B cell (primary cell): Measurements from ENCODE around the gene CRELD2. TPM values are rescaled to one million over a fixed set of nuclear protein-coding genes. Genes with fewer than 3 reads are reported as not detected.

Experiments
- ATAC-seq: fragments of 200-7000 bp; cut with Tn5 transposase; one replicate; pipeline ENCODE4 v1.10.0; 2021; ENCODE audit warnings: low read depth, mild to moderate bottlenecking, moderate number of reproducible peaks, moderate library complexity
- CTCF ChIA-PET: fragments of 350-600 bp; sonication (Branson Sonifier 250); formaldehyde crosslinking; loops from one replicate; lab custom pipeline; 2021; ENCODE audit warnings: antibody characterized with exemption, inconsistent platforms; lab: Charles Lee
- POLR2A ChIA-PET: fragments of 350-600 bp; sonication (Branson Sonifier 250); formaldehyde crosslinking; loops from one replicate; lab custom pipeline; 2021; ENCODE audit warnings: antibody characterized with exemption; lab: Charles Lee
- DNase-seq: peaks from one replicate; pipeline ENCODE4 v3.0.0; 2013
- H2AFZ ChIP-seq: 2 replicates; pipeline ENCODE4 v1.6.1; 2012; ENCODE audit warnings: mild to moderate bottlenecking, low read depth, low read length; ENCODE audit not compliant: insufficient read depth, poor library complexity, severe bottlenecking
- H3K27ac ChIP-seq, 2 donors: 1 replicate in 1 of 2; 2 replicates in 1 of 2; pipeline ENCODE4 v1.5.1; 2012 to 2013; ENCODE audit warnings: low read length in 2 of 2, mild to moderate bottlenecking in 2 of 2, moderate library complexity in 1 of 2
- H3K27me3 ChIP-seq, 4 experiments: fragments of 200-600 bp in 1 of 4; sonication (generic) in 1 of 4; replicated peaks in 1 of 4; 1 replicate in 2 of 4; 2 replicates in 2 of 4; pipeline versions ENCODE4 v1.6.1 to v1.7.0; 2013 to 2016; ENCODE audit warnings: low read length in 3 of 4, mild to moderate bottlenecking in 2 of 4, mixed read lengths in 1 of 4, moderate library complexity in 1 of 4; ENCODE audit not compliant: insufficient read depth in 4 of 4, control insufficient read depth in 3 of 4; ENCODE audit errors: control extremely low read depth in 1 of 4
- H3K36me3 ChIP-seq, 2 experiments: replicated peaks in 1 of 2; 1 replicate in 1 of 2; 2 replicates in 1 of 2; pipeline versions ENCODE4 v1.6.1 to v1.7.1; 2013; ENCODE audit warnings: low read length in 1 of 2; ENCODE audit not compliant: insufficient read depth in 2 of 2, control insufficient read depth in 1 of 2; ENCODE audit errors: control extremely low read depth in 1 of 2, extremely low read depth in 1 of 2
- H3K4me1 ChIP-seq, 2 donors: fragments of 200-600 bp in 1 of 2; sonication (generic) in 1 of 2; 1 replicate in 1 of 2; 2 replicates in 1 of 2; pipeline versions ENCODE4 v1.5.1 to v1.6.1; 2013 to 2017; ENCODE audit warnings: low read length in 2 of 2; ENCODE audit not compliant: control insufficient read depth in 2 of 2, insufficient read depth in 2 of 2
- H3K4me2 ChIP-seq: replicated peaks from 2 replicates; pipeline ENCODE3; 2012; ENCODE audit warnings: mild to moderate bottlenecking, low read depth, low read length; ENCODE audit not compliant: poor library complexity, severe bottlenecking
- H3K4me3 ChIP-seq, 5 experiments: fragments of 200-600 bp in 1 of 5; sonication (generic) in 1 of 5; 1 replicate in 3 of 5; 2 replicates in 2 of 5; pipeline versions ENCODE4 v1.5.1 to v1.7.0; 2011 to 2016; ENCODE audit warnings: low read length in 4 of 5, mild to moderate bottlenecking in 4 of 5, low read depth in 2 of 5, control low read depth in 1 of 5, moderate library complexity in 1 of 5; ENCODE audit not compliant: insufficient read depth in 1 of 5; ENCODE audit errors: control extremely low read depth in 1 of 5, extremely low read depth in 1 of 5
- H3K79me2 ChIP-seq: fragments of 200-600 bp; sonication (generic); one replicate; pipeline ENCODE4 v1.6.0; 2016; ENCODE audit warnings: low read length; ENCODE audit not compliant: control insufficient read depth, insufficient read depth
- H3K9ac ChIP-seq: fragments of 200-600 bp; sonication (generic); 2 replicates; pipeline ENCODE4 v1.6.1; 2017; ENCODE audit warnings: mild to moderate bottlenecking, low read length, moderate library complexity
- H3K9me3 ChIP-seq, 3 donors: one replicate each; pipeline versions ENCODE4 v1.6.1 to v1.7.1; 2013; ENCODE audit warnings: low read length in 2 of 3; ENCODE audit not compliant: control insufficient read depth in 2 of 3, insufficient read depth in 1 of 3; ENCODE audit errors: control extremely low read depth in 1 of 3
- H4K20me1 ChIP-seq: 2 replicates; pipeline ENCODE4 v1.6.0; 2012; ENCODE audit warnings: mild to moderate bottlenecking, low read length; ENCODE audit not compliant: insufficient read depth, control insufficient read depth, poor library complexity, severe bottlenecking
- H3K27ac Mint-ChIP-seq: one replicate; pipeline ENCODE4 v1.8.0; 2021; ENCODE audit warnings: mixed read lengths
- H3K27me3 Mint-ChIP-seq: one replicate; pipeline ENCODE4 v1.8.0; 2021; ENCODE audit warnings: mixed read lengths
- H3K4me1 Mint-ChIP-seq: one replicate; pipeline ENCODE4 v1.8.0; 2021; ENCODE audit warnings: mixed read lengths
- H3K4me3 Mint-ChIP-seq: one replicate; pipeline ENCODE4 v1.8.0; 2021; ENCODE audit warnings: mixed read lengths
- H3K9me3 Mint-ChIP-seq: one replicate; pipeline ENCODE4 v1.8.0; 2022; ENCODE audit warnings: mixed read lengths; ENCODE audit not compliant: insufficient read depth
- EZH2 ChIP-seq: IDR thresholded peaks from 2 replicates; pipeline ENCODE4 v1.6.1; 2012; ENCODE audit warnings: borderline replicate concordance, low read depth, mild to moderate bottlenecking, moderate library complexity, low read length; ENCODE audit not compliant: insufficient read depth, poor library complexity, severe bottlenecking
- WGBS: methylation state at CpG from one replicate; pipeline ENCODE4 v1.1.5; 2013; ENCODE audit warnings: missing lambda C conversion rate; ENCODE audit not compliant: insufficient coverage; 5-methylcytosine and 5-hydroxymethylcytosine counted together
- intact Hi-C: fragments of 100-400 bp; cut with micrococcal nuclease; formaldehyde crosslinking; loops from one replicate; pipeline ENCODE4 v1.10.0; 2022
- polyA plus RNA-seq: library from polyadenylated mRNA; depleted of rRNA; stranded (reverse); fragments of >200 nt; gene quantifications from 2 replicates; pipeline ENCODE4 v1.2.3, GENCODE V29; 2012
- total RNA-seq, 2 donors: library from RNA; stranded (reverse); fragments of 120-200 nt in 1 of 2; gene quantifications; 1 replicate in 1 of 2; 2 replicates in 1 of 2; pipeline versions ENCODE4 v1.2.3 to v1.2.4, GENCODE V29; 2013 to 2022
- TF ChIP-seq, protein P1 (sequence below): fragments of 200-600 bp; IDR thresholded peaks from one replicate; pipeline ENCODE4 v1.8.0; 2022; ENCODE audit warnings: antibody characterized with exemption, mild to moderate bottlenecking

CRELD2 gene
- total and polyA plus RNA-seq, 2 donors (not counting 1 experiment from before 2014, with no cell fraction given): 35.9 to 41.9 TPM

DNA sequence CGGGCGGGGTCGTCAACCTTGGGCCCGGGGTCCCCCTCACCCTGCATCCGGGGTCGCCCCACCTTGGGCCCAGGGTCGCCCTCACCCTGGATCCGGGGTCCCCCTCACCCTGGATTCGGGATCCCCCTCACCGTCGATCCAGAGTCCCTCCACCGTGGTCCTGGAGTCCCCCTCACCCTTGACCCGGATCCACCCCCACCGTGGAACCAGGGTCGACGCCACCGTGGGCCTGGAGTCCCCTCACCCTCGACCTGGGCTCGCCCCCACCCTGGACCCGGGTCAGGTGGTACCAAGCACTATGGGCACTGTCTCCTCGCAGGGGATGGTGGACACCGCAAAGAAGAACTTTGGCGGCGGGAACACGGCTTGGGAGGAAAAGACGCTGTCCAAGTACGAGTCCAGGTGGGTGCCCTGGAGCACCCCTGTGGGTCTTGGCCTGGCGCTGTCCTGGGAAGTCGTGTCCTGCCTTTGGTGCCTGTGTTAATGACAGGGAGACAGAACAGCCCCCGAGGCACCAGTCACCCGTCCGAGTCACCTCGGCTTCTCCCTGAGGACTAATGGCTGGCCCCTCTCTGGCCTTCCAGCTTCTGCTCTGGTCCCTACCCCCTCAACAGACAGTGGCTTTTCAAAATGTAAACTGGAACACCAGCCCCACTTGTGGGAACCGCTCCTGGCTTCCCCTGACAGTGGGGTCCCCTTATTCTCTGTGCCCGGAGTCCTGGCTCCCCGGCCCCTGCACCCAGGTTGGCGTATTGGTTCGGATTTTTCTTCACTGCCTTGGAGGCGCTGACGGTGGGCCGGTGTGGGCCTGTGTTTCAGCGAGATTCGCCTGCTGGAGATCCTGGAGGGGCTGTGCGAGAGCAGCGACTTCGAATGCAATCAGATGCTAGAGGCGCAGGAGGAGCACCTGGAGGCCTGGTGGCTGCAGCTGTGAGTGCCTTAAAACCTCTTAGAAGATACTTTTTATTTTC lies 762 bp downstream of the CRELD2 start:
- ChIA-PET POLR2A (interaction anchor here (1.1 kb wide), 1 partner anchor 11 kb away, joined by 3 read pairs; no protein-coding TSS in a partner anchor), CTCF (interaction anchor here (0.6 to 3.2 kb wide), 4 partner anchors 12 to 483 kb away, joined by 3 to 9 read pairs (median 4); no protein-coding TSS in a partner anchor)
- Histone ChIP-seq H3K4me3 (peak overlapping the region in 4 of 5 experiments; percentile 50 to 76 (median 74)), H3K79me2 (peaks cover 31% of the 10 kb centered on the region), H3K36me3 (peaks cover 0 to 16% of the 10 kb centered on the region in 2 experiments), H3K4me2 (peak overlapping the region; percentile 97), H3K9me3 (peaks cover 0 to 4% (median 0%) of the 10 kb centered on the region in 3 donors), H3K27me3 (no peaks in the 10 kb centered on the region), H3K27ac (peak overlapping the region in 1 of 2 donors; percentile 83), H4K20me1 (peaks cover 24% of the 10 kb centered on the region), H2AFZ (peak overlapping the region; percentile 84), H3K9ac (peak overlapping the region; percentile 77), H3K4me1 (peaks cover 30 to 36% of the 10 kb centered on the region in 2 donors)
- intact Hi-C loops: loop anchor here (1.0 kb wide), 1 partner anchor 66 kb away; the partner anchor contains the start of gene ZBED4
- TF ChIP-seq EZH2: no peak
- TF ChIP-seq, protein P1, sequence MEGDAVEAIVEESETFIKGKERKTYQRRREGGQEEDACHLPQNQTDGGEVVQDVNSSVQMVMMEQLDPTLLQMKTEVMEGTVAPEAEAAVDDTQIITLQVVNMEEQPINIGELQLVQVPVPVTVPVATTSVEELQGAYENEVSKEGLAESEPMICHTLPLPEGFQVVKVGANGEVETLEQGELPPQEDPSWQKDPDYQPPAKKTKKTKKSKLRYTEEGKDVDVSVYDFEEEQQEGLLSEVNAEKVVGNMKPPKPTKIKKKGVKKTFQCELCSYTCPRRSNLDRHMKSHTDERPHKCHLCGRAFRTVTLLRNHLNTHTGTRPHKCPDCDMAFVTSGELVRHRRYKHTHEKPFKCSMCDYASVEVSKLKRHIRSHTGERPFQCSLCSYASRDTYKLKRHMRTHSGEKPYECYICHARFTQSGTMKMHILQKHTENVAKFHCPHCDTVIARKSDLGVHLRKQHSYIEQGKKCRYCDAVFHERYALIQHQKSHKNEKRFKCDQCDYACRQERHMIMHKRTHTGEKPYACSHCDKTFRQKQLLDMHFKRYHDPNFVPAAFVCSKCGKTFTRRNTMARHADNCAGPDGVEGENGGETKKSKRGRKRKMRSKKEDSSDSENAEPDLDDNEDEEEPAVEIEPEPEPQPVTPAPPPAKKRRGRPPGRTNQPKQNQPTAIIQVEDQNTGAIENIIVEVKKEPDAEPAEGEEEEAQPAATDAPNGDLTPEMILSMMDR: no peak
- no peaks in the 10 kb centered on the region for H3K9me3 Mint-ChIP-seq
- H3K27me3 Mint-ChIP-seq: no peaks in the 10 kb centered on the region
- peak overlapping the region; percentile 80 for H3K4me3 Mint-ChIP-seq
- 52% methylated on average over 46 of the region's 47 CpGs for WGBS
- ATAC-seq (no peak), DNase-seq (no peak)
- no peak overlapping the region for H3K27ac Mint-ChIP-seq
- H3K4me1 Mint-ChIP-seq: peaks cover 31% of the 10 kb centered on the region
